Astrocyte of the spinal cord (primary cell): Measurements from ENCODE around the gene AOAH.
"Not testable (repeated sequence)": the region's sequence is repeated elsewhere in the genome, so short reads cannot be mapped to it uniquely, and the experiment has no call there.

Experiments used
- DNase-seq: peaks from one replicate; pipeline ENCODE4 v3.0.0; 2011; ENCODE audit warnings: low read depth, low spot score
- H3K4me3 ChIP-seq: 2 replicates; pipeline ENCODE4 v1.5.1; 2011; ENCODE audit warnings: low read depth, mild to moderate bottlenecking, low read length, moderate library complexity
- in situ Hi-C: cut with HindIII; loops from 2 replicates; pipeline ENCODE4 v1.10.0; 2017; ENCODE audit warnings: low sequenced_read_pairs
- TF ChIP-seq, protein P1 (sequence below): IDR thresholded peaks from 2 replicates; pipeline ENCODE4 v1.5.1; 2012; ENCODE audit warnings: low read depth, mild to moderate bottlenecking, low read length, inconsistent platforms

Gene AOAH

DNA sequence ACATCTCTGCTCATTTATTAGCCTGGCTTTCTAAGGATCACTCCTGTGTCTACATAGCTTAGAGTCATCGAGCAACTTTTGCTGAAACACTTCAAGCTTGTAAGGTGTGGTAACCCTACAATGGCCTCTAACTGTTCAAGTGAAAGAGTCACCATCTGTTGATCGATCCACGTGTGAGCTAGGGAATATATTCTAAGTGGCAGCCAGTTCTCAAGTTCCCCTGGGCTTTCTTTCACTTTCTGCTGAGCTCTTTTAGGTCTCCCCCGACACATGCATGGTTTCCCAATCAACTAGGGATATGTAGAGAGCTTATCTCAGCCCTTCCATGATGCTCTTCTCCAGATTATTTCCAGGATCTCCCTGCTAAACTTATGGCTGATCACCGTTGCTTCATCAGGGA lies 15.5 kb downstream of the AOAH start:
- in situ Hi-C loops = no loop called here
- no peak for DNase-seq
- H3K4me3 ChIP-seq = no peak overlapping the region
- TF ChIP-seq, protein P1, sequence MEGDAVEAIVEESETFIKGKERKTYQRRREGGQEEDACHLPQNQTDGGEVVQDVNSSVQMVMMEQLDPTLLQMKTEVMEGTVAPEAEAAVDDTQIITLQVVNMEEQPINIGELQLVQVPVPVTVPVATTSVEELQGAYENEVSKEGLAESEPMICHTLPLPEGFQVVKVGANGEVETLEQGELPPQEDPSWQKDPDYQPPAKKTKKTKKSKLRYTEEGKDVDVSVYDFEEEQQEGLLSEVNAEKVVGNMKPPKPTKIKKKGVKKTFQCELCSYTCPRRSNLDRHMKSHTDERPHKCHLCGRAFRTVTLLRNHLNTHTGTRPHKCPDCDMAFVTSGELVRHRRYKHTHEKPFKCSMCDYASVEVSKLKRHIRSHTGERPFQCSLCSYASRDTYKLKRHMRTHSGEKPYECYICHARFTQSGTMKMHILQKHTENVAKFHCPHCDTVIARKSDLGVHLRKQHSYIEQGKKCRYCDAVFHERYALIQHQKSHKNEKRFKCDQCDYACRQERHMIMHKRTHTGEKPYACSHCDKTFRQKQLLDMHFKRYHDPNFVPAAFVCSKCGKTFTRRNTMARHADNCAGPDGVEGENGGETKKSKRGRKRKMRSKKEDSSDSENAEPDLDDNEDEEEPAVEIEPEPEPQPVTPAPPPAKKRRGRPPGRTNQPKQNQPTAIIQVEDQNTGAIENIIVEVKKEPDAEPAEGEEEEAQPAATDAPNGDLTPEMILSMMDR = no peak

DNA sequence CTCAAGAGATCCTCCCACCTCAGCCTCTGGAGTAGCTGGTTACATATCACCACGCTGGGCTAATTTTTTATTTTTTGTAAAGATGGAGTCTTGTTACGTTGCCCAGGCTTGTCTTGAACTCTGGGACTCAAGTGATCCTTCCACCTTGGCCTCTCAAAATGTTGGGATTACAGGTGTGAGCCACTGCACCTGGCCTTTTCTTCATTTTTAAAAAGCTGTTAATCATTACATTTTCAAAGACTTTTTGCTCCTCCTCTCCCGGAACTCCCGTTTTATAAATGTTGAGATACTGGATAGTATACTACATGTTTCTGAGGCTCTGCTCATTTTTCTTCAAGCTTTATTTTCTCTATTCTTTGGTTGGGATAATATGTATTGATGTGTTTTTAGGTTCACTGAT lies 16.4 kb downstream of the AOAH start:
- DNase-seq = no peak
- H3K4me3 ChIP-seq = no peak overlapping the region
- TF ChIP-seq, protein P1 = no peak
- in situ Hi-C loops = no loop called here

DNA sequence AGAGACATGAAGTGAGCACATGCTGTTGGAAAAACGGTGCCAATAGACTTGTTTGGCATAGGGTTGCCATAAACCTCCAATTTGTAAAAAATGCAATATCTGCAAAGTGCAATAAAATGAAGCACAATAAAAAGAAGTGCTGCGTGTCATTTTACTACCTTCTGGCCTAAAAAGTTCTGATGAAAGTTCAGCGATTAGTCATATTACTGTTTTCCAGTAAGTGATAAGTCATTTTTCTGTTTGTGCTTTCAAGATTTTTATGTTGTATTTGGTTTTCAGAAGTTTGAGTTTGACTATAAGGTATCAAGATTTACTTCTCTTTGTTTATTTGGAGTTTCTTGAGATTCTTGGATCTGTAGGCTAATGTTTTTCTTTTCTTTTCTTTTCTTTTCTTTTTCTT lies 16.8 kb downstream of the AOAH start:
- TF ChIP-seq, protein P1 = no peak
- no peak for DNase-seq
- no peak overlapping the region for H3K4me3 ChIP-seq
- in situ Hi-C loops = no loop called here

DNA sequence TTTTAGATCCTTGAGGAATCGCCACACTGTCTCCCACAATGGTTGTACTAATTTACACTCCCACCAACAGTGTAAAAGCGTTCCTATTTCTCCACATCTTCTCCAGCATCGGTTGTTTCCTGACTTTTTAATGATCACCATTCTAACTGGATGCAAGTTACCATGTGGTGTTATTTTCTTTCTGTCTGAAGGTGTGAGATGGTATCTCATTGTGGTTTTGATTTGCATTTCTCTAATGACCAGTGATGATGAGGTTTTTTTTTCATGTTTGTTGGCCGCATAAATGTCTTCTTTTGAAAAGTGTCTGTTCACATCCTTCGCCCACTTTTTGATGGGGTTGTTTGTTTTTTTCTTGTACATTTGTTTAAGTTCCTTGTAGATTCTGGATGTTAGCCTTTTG lies 20.4 kb downstream of the AOAH start:
- DNase-seq, in situ Hi-C loops, H3K4me3 ChIP-seq: not testable (repeated sequence)

DNA sequence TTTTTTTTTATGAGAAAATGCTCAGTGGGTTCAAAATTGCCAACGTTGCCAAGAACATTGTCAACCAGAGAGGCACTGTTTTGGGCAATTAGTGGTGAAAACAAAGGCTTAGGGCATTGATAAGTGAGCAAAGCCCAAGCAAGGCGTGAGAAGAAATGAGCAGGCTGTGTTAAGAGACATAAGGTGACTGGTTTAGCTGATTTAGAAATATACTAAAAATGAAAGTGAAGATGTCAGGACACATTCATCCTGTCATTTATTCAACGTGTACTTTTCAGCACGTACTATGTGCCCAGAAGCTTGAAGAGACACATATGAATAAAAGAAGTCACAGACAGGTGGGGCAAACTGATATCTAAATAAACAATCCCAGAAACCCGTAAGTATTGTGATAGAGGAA lies 31.8 kb downstream of the AOAH start:
- no peak overlapping the region for H3K4me3 ChIP-seq
- TF ChIP-seq, protein P1 = no peak
- no peak for DNase-seq
- in situ Hi-C loops = no loop called here

DNA sequence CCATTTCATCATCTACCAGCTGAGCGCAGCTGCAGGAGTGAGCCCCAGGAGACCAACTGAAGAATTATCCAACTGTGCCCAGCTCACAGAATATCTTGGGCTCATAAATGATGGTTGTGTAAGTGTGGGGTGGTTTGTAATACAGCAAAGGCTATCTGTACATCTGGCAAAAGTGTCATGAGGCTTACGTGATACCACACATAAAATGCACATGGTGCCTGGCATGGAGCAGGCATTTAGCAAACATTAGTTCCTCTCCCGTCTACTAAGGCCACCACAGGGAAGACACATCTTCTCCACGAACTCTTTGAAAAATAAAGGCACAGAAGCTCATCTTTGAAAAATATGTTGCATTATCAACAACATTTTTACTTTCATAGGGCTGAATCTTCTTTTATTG lies 32.3 kb downstream of the AOAH start:
- in situ Hi-C loops = no loop called here
- TF ChIP-seq, protein P1 = no peak

DNA sequence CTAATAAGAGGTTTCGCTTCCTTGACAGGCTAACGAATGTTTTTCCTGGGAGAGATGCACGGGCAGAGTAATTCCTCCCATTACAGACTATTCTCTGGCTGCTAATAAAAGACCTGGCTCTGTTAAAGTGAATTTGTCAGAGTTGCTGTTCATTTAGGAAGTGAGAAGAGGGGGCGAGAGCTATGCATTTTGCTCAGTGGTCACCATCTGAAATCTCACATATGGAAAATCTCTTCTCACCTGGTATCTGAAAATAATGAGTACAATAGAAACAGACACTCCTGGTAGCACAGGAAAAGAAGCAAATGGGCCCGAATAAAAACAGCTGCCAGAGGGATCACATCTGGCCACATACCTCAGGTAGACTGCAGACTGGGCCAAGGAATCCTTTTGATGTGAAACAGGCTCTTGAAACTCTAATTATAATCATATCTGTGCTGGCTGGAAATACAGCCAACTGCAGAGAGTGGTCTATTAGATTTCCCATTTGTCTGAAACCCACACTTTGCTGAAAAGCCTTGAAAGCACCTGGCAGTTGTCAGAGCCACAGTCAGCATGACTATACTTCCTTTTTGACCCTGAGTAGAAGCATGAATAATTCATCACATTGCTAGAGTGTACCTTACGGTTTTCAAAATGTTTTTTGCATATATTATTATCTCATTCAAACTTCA lies 33.6 kb downstream of the AOAH start:
- TF ChIP-seq, protein P1 = no peak
- H3K4me3 ChIP-seq = no peak overlapping the region
- in situ Hi-C loops = no loop called here
- DNase-seq = no peak

More for the DNA sequence above, 32.3 kb downstream of the AOAH start:
- no peak for DNase-seq
- H3K4me3 ChIP-seq = no peak overlapping the region
